ENCODE measurements around the gene TRIM38. TPM values are rescaled to one million over a fixed set of nuclear protein-coding genes. Genes with fewer than 3 reads are reported as not detected.

The TRIM38 gene
- total and polyA plus RNA-seq, 2 of the 13 experiments (the other 11 are each of a cell fraction or from before 2014, with no cell fraction given) = 2.5 to 3.1 TPM

GRCh38 chr6:26025894-26026832 is 63.6 kb downstream of the TRIM38 start (continued):
- TF ChIP-seq HMGA1 (CRISPR knock-in tag; conservative IDR thresholded peaks at IDR 0.05) (no peak), BCL6 (CRISPR knock-in tag; IDR thresholded peaks at IDR 0.05) (no peak), YY1 (IDR thresholded peaks at IDR 0.05; ENCODE audit: insufficient read depth, insufficient replicate concordance, low read depth, low read length) (peak; percentile 67), FOXM1 (CRISPR knock-in tag; IDR thresholded peaks at IDR 0.05) (0 out of 2 replicates have a peak, but pooled peaks have one; percentile 4), MTF2 (CRISPR knock-in tag; IDR thresholded peaks at IDR 0.05; ENCODE audit: borderline replicate concordance) (no peak), ZNF615 (CRISPR knock-in tag; IDR thresholded peaks at IDR 0.05; ENCODE audit: borderline replicate concordance) (no peak), ZNF281 (CRISPR knock-in tag; IDR thresholded peaks at IDR 0.05; ENCODE audit: borderline replicate concordance) (no peak), ZNF784 (CRISPR knock-in tag; IDR thresholded peaks at IDR 0.05; ENCODE audit: borderline replicate concordance) (no peak), ARNTL (CRISPR knock-in tag; IDR thresholded peaks at IDR 0.05) (no peak), JARID2 (CRISPR knock-in tag; IDR thresholded peaks at IDR 0.05; ENCODE audit: insufficient replicate concordance) (no peak), ZSCAN31 (CRISPR knock-in tag; IDR thresholded peaks at IDR 0.05; ENCODE audit: low read depth) (no peak), ZNF441 (CRISPR knock-in tag; IDR thresholded peaks at IDR 0.05; ENCODE audit: borderline replicate concordance) (no peak), ATAD3A (CRISPR knock-in tag; IDR thresholded peaks at IDR 0.05) (no peak), ZNF564 (CRISPR knock-in tag; IDR thresholded peaks at IDR 0.05) (no peak), NFYC (CRISPR knock-in tag; IDR thresholded peaks at IDR 0.05) (no peak), NFKBIZ (CRISPR knock-in tag; IDR thresholded peaks at IDR 0.05) (no peak), REPIN1 (CRISPR knock-in tag; IDR thresholded peaks at IDR 0.05; ENCODE audit: borderline replicate concordance, low read depth) (no peak), MXI1 (IDR thresholded peaks at IDR 0.05; ENCODE audit: borderline replicate concordance, low read depth, low read length) (peak; percentile 76; the same call in 2 of the 3 replicates), ZNF18 (CRISPR knock-in tag; IDR thresholded peaks at IDR 0.05; ENCODE audit: insufficient replicate concordance) (no peak), RNF2 (conservative IDR thresholded peaks at IDR 0.05; ENCODE audit: low read depth) (no peak), SMAD3 (CRISPR knock-in tag; IDR thresholded peaks at IDR 0.05) (peak; percentile 29; the same call in 1 of the 2 replicates), NR2F1 (CRISPR knock-in tag; IDR thresholded peaks at IDR 0.05) (no peak), ZNF333 (CRISPR knock-in tag; IDR thresholded peaks at IDR 0.05; ENCODE audit: borderline replicate concordance) (no peak; the same call in 1 of the 2 replicates), HCFC1 (IDR thresholded peaks at IDR 0.05; ENCODE audit: low read depth, low read length) (no peak), MED8 (CRISPR knock-in tag; IDR thresholded peaks at IDR 0.05; ENCODE audit: insufficient replicate concordance) (no peak)
